Measurements from ENCODE around the gene ANAPC5.

ANAPC5 gene

GRCh38 chr12:121290410-121290809 is 61.8 kb downstream of the ANAPC5 start:
- Histone ChIP-seq H3K9me3 (no peaks in the 10 kb centered on the region), H3K27me3 (no peaks in the 10 kb centered on the region), H3K4me1 (ENCODE audit: control insufficient read depth in 1 of 2, insufficient read depth in 1 of 2, low read depth in 1 of 2, low read length in 1 of 2) (peaks cover 100% of the 10 kb centered on the region in 2 experiments), H3K27ac (peak overlapping the region; percentile 99), H3K36me3 (peaks cover 11% of the 10 kb centered on the region), H3K4me3 (ENCODE audit: low read depth in 1 of 2, low read length in 1 of 2) (no peak overlapping the region)
- TF ChIP-seq, protein P1, sequence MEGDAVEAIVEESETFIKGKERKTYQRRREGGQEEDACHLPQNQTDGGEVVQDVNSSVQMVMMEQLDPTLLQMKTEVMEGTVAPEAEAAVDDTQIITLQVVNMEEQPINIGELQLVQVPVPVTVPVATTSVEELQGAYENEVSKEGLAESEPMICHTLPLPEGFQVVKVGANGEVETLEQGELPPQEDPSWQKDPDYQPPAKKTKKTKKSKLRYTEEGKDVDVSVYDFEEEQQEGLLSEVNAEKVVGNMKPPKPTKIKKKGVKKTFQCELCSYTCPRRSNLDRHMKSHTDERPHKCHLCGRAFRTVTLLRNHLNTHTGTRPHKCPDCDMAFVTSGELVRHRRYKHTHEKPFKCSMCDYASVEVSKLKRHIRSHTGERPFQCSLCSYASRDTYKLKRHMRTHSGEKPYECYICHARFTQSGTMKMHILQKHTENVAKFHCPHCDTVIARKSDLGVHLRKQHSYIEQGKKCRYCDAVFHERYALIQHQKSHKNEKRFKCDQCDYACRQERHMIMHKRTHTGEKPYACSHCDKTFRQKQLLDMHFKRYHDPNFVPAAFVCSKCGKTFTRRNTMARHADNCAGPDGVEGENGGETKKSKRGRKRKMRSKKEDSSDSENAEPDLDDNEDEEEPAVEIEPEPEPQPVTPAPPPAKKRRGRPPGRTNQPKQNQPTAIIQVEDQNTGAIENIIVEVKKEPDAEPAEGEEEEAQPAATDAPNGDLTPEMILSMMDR (IDR thresholded peaks at IDR 0.05): no peak

DNA sequence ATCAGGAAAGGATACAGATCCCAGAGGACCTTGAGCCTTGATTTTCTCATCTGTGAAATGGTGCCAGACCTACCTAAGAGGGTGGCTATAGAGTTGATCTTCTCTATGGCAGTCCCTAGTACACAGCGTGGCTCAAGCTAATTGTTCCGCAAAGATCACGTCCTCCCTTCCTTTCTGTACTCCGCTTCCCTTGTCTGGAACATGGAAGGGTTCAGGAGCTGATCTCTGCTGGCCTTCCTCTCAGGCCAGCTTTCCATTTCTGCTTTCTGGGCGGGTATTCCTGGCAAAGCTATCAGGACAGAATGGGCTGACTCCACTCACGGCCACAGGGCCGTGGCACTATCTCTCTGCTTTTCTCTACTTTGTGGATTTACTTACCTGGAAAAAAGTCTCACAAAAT is 62.2 kb downstream of the ANAPC5 start:
- Histone ChIP-seq H3K9me3 (no peaks in the 10 kb centered on the region), H3K36me3 (peaks cover 11% of the 10 kb centered on the region), H3K27me3 (no peaks in the 10 kb centered on the region), H3K27ac (peak overlapping the region; percentile 99), H3K4me3 (ENCODE audit: low read depth in 1 of 2, low read length in 1 of 2) (no peak overlapping the region), H3K4me1 (ENCODE audit: control insufficient read depth in 1 of 2, insufficient read depth in 1 of 2, low read depth in 1 of 2, low read length in 1 of 2) (peaks cover 100% of the 10 kb centered on the region in 2 experiments)
- TF ChIP-seq, protein P1 (IDR thresholded peaks at IDR 0.05): no peak

- H3K27ac ChIP-seq: peak overlapping the region; percentile 99
- H3K9me3 ChIP-seq: no peaks in the 10 kb centered on the region
- peaks cover 18% of the 10 kb centered on the region for H3K36me3 ChIP-seq
- TF ChIP-seq, protein P1 (IDR thresholded peaks at IDR 0.05): no peak
- H3K4me3 ChIP-seq (ENCODE audit: low read depth in 1 of 2, low read length in 1 of 2): peak overlapping the region in 1 of 2 experiments; percentile 57
- H3K27me3 ChIP-seq: no peaks in the 10 kb centered on the region
- H3K4me1 ChIP-seq (ENCODE audit: control insufficient read depth in 1 of 2, insufficient read depth in 1 of 2, low read depth in 1 of 2, low read length in 1 of 2): peaks cover 96 to 98% of the 10 kb centered on the region in 2 experiments
These were observed 63.2 kb downstream of the ANAPC5 start for GRCh38 chr12:121288986-121289385.

- H3K9me3 ChIP-seq: no peaks in the 10 kb centered on the region
- TF ChIP-seq, protein P1 (IDR thresholded peaks at IDR 0.05): no peak
- H3K27ac ChIP-seq: peak overlapping the region; percentile 99
- no peaks in the 10 kb centered on the region for H3K27me3 ChIP-seq
- H3K36me3 ChIP-seq: peaks cover 25% of the 10 kb centered on the region
- H3K4me1 ChIP-seq (ENCODE audit: control insufficient read depth in 1 of 2, insufficient read depth in 1 of 2, low read depth in 1 of 2, low read length in 1 of 2): peaks cover 89 to 93% of the 10 kb centered on the region in 2 experiments
- peak overlapping the region; percentile 40 to 57 for H3K4me3 ChIP-seq (ENCODE audit: low read depth in 1 of 2, low read length in 1 of 2)
These were observed 63.9 kb downstream of the ANAPC5 start for GRCh38 chr12:121288158-121288845.

- H3K9me3 ChIP-seq: no peaks in the 10 kb centered on the region
- H3K4me3 ChIP-seq (ENCODE audit: low read depth in 1 of 2, low read length in 1 of 2): peak overlapping the region; percentile 40 to 57
- H3K27ac ChIP-seq: peak overlapping the region; percentile 99
- H3K27me3 ChIP-seq: no peaks in the 10 kb centered on the region
- TF ChIP-seq, protein P1 (IDR thresholded peaks at IDR 0.05): no peak
- peaks cover 31% of the 10 kb centered on the region for H3K36me3 ChIP-seq
- H3K4me1 ChIP-seq (ENCODE audit: control insufficient read depth in 1 of 2, insufficient read depth in 1 of 2, low read depth in 1 of 2, low read length in 1 of 2): peaks cover 83 to 91% of the 10 kb centered on the region in 2 experiments
These were observed 64.8 kb downstream of the ANAPC5 start for GRCh38 chr12:121287267-121287954.

All from neutrophil (primary cell).